ENCODE measurements around the gene TMEM229B.

DNA sequence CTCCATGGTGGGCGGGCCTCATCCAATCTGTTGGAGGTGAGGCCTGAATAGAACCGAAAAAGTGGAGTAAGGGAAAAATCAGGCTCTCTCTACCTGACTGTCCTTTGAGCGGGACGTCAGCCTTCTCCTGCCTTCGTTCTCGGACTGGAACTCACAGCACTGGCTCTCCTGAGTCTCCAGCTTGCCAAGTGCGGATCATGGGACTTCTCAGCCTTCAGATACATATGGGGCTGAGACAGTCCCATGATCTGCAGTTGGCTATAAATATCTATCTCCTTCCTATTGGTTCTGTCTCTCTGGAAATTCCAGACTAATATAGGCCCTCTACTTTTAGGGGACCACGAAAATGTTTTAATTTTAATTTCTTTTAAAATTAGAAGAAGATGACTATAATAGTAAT lies 46.8 kb downstream of the TMEM229B start:
- TF ChIP-seq, protein P1, sequence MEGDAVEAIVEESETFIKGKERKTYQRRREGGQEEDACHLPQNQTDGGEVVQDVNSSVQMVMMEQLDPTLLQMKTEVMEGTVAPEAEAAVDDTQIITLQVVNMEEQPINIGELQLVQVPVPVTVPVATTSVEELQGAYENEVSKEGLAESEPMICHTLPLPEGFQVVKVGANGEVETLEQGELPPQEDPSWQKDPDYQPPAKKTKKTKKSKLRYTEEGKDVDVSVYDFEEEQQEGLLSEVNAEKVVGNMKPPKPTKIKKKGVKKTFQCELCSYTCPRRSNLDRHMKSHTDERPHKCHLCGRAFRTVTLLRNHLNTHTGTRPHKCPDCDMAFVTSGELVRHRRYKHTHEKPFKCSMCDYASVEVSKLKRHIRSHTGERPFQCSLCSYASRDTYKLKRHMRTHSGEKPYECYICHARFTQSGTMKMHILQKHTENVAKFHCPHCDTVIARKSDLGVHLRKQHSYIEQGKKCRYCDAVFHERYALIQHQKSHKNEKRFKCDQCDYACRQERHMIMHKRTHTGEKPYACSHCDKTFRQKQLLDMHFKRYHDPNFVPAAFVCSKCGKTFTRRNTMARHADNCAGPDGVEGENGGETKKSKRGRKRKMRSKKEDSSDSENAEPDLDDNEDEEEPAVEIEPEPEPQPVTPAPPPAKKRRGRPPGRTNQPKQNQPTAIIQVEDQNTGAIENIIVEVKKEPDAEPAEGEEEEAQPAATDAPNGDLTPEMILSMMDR (IDR thresholded peaks at IDR 0.05), result no peak
- TF ChIP-seq EP300 (IDR thresholded peaks at IDR 0.05), result no peak
- TF ChIP-seq POLR2A (IDR thresholded peaks at IDR 0.05), result no peak
